Activated CD4-positive, alpha-beta T cell treated with anti-CD3 and anti-CD28 coated beads, Interleukin-2, amount 10 ng/mL, durations not matched to agents 7 days and 5 days (primary cell): ENCODE results near the gene GAGE12G. TPM values are rescaled to one million over a fixed set of nuclear protein-coding genes. Genes with fewer than 3 reads are reported as not detected.
"Not testable (repeated sequence)": the region's sequence is repeated elsewhere in the genome, so short reads cannot be mapped to it uniquely, and the experiment has no call there.

ENCODE experiments used
- CTCF ChIA-PET: fragments of 350-600 bp; sonication (Branson Sonifier 250); formaldehyde crosslinking; loops from one replicate; lab custom pipeline; 2021; ENCODE audit warnings: antibody characterized with exemption; lab: Charles Lee
- POLR2A ChIA-PET: fragments of 350-600 bp; sonication (Branson Sonifier 250); formaldehyde crosslinking; loops from one replicate; lab custom pipeline; 2021; ENCODE audit warnings: antibody characterized with exemption; lab: Charles Lee
- DNase-seq: peaks from one replicate; pipeline ENCODE4 v3.0.0-alpha.2; 2020
- H3K27ac Mint-ChIP-seq: one replicate; pipeline ENCODE4 v1.8.0; 2021; ENCODE audit warnings: mild to moderate bottlenecking, moderate library complexity, mixed read lengths
- H3K27me3 Mint-ChIP-seq: one replicate; pipeline ENCODE4 v1.8.0; 2021; ENCODE audit warnings: mixed read lengths
- H3K36me3 Mint-ChIP-seq: one replicate; pipeline ENCODE4 v1.8.0; 2021; ENCODE audit warnings: low read depth, mixed read lengths
- H3K4me1 Mint-ChIP-seq: one replicate; pipeline ENCODE4 v1.8.0; 2021; ENCODE audit warnings: mixed read lengths
- H3K4me3 Mint-ChIP-seq: one replicate; pipeline ENCODE4 v1.8.0; 2021; ENCODE audit warnings: mild to moderate bottlenecking, moderate library complexity, mixed read lengths
- H3K9me3 Mint-ChIP-seq: one replicate; pipeline ENCODE4 v1.8.0; 2021; ENCODE audit warnings: mixed read lengths
- total RNA-seq, 2 experiments: library from RNA; stranded (reverse); gene quantifications; one replicate each; pipeline ENCODE4 v1.2.3, GENCODE V29; 2021

Gene GAGE12G
- total RNA-seq, result not detected

GRCh38 chrX:49570100-49570499 is at the start of gene GAGE12G:
TSS of gene GAGE12G (plus strand) at chrX:49570400. CDS start at chrX:49571555, 1,155 bp downstream.
- DNase-seq, H3K27me3 Mint-ChIP-seq, H3K9me3 Mint-ChIP-seq, H3K27ac Mint-ChIP-seq, H3K36me3 Mint-ChIP-seq, CTCF ChIA-PET, H3K4me1 Mint-ChIP-seq, POLR2A ChIA-PET, H3K4me3 Mint-ChIP-seq: not testable (repeated sequence)

GRCh38 chrX:49531877-49532276 is 38.3 kb upstream of the GAGE12G start, which contains the start of gene GAGE12C:
TSS of gene GAGE12C (plus strand) at chrX:49532177. CDS start at chrX:49533332, 1,155 bp downstream.
- H3K9me3 Mint-ChIP-seq, result not testable (repeated sequence)

GRCh38 chrX:49541433-49541832 is 28.8 kb upstream of the GAGE12G start, which contains the start of gene GAGE12D:
TSS of gene GAGE12D (plus strand) at chrX:49541733. CDS start at chrX:49542888, 1,155 bp downstream.
- H3K27me3 Mint-ChIP-seq, H3K27ac Mint-ChIP-seq, DNase-seq, H3K4me3 Mint-ChIP-seq, H3K9me3 Mint-ChIP-seq, CTCF ChIA-PET, H3K36me3 Mint-ChIP-seq, H3K4me1 Mint-ChIP-seq, POLR2A ChIA-PET: not testable (repeated sequence)

More at GRCh38 chrX:49531877-49532276, 38.3 kb upstream of the GAGE12G start, which contains the start of gene GAGE12C:
- H3K4me3 Mint-ChIP-seq, DNase-seq, H3K4me1 Mint-ChIP-seq, H3K27me3 Mint-ChIP-seq, POLR2A ChIA-PET, H3K36me3 Mint-ChIP-seq, H3K27ac Mint-ChIP-seq, CTCF ChIA-PET: not testable (repeated sequence)

- H3K27me3 Mint-ChIP-seq, POLR2A ChIA-PET, CTCF ChIA-PET, H3K9me3 Mint-ChIP-seq, H3K4me1 Mint-ChIP-seq, H3K36me3 Mint-ChIP-seq, H3K4me3 Mint-ChIP-seq, DNase-seq, H3K27ac Mint-ChIP-seq: not testable (repeated sequence)
Measured at GRCh38 chrX:49550989-49551388, 19.2 kb upstream of the GAGE12G start, which contains the start of gene GAGE12E. TSS of gene GAGE12E (plus strand) at chrX:49551289. CDS start at chrX:49552444, 1,155 bp downstream.

- H3K4me1 Mint-ChIP-seq, H3K4me3 Mint-ChIP-seq, POLR2A ChIA-PET, H3K27ac Mint-ChIP-seq, H3K9me3 Mint-ChIP-seq, DNase-seq, CTCF ChIA-PET, H3K36me3 Mint-ChIP-seq, H3K27me3 Mint-ChIP-seq: not testable (repeated sequence)
Measured at GRCh38 chrX:49560542-49560941, 9.7 kb upstream of the GAGE12G start, which contains the start of gene GAGE12F. TSS of gene GAGE12F (plus strand) at chrX:49560842. CDS start at chrX:49561997, 1,155 bp downstream.

GRCh38 chrX:49568728-49569127 is 1.5 kb upstream of the GAGE12G start:
- H3K27me3 Mint-ChIP-seq, POLR2A ChIA-PET, CTCF ChIA-PET, H3K4me1 Mint-ChIP-seq, DNase-seq, H3K27ac Mint-ChIP-seq, H3K4me3 Mint-ChIP-seq, H3K36me3 Mint-ChIP-seq, H3K9me3 Mint-ChIP-seq: not testable (repeated sequence)

- H3K27me3 Mint-ChIP-seq, POLR2A ChIA-PET, H3K27ac Mint-ChIP-seq, H3K9me3 Mint-ChIP-seq, H3K4me1 Mint-ChIP-seq, H3K4me3 Mint-ChIP-seq, CTCF ChIA-PET, DNase-seq, H3K36me3 Mint-ChIP-seq: not testable (repeated sequence)
Measured at GRCh38 chrX:49569152-49569551, 1.0 kb upstream of the GAGE12G start.

GRCh38 chrX:49579649-49580048 is 9.4 kb downstream of the GAGE12G start, which contains the start of gene GAGE12H:
TSS of gene GAGE12H (plus strand) at chrX:49579949. CDS start at chrX:49581104, 1,155 bp downstream.
- H3K9me3 Mint-ChIP-seq, POLR2A ChIA-PET, DNase-seq, H3K27ac Mint-ChIP-seq, H3K27me3 Mint-ChIP-seq, H3K4me1 Mint-ChIP-seq, H3K36me3 Mint-ChIP-seq, H3K4me3 Mint-ChIP-seq, CTCF ChIA-PET: not testable (repeated sequence)

GRCh38 chrX:49589196-49589595 is 19.0 kb downstream of the GAGE12G start, which contains the start of gene GAGE2A:
TSS of gene GAGE2A (plus strand) at chrX:49589496. CDS start at chrX:49590651, 1,155 bp downstream.
- H3K27ac Mint-ChIP-seq, H3K36me3 Mint-ChIP-seq, DNase-seq, H3K4me3 Mint-ChIP-seq, POLR2A ChIA-PET, CTCF ChIA-PET, H3K27me3 Mint-ChIP-seq, H3K4me1 Mint-ChIP-seq, H3K9me3 Mint-ChIP-seq: not testable (repeated sequence)

GRCh38 chrX:49589769-49590478 is 19.7 kb downstream of the GAGE12G start:
- H3K4me1 Mint-ChIP-seq, POLR2A ChIA-PET, H3K9me3 Mint-ChIP-seq, DNase-seq, H3K4me3 Mint-ChIP-seq, H3K27ac Mint-ChIP-seq, H3K36me3 Mint-ChIP-seq, CTCF ChIA-PET, H3K27me3 Mint-ChIP-seq: not testable (repeated sequence)

- DNase-seq, H3K27ac Mint-ChIP-seq, H3K27me3 Mint-ChIP-seq, CTCF ChIA-PET, POLR2A ChIA-PET, H3K36me3 Mint-ChIP-seq, H3K9me3 Mint-ChIP-seq, H3K4me1 Mint-ChIP-seq, H3K4me3 Mint-ChIP-seq: not testable (repeated sequence)
Measured at GRCh38 chrX:49590488-49590887, 20.3 kb downstream of the GAGE12G start.

- POLR2A ChIA-PET, CTCF ChIA-PET, H3K27ac Mint-ChIP-seq, H3K9me3 Mint-ChIP-seq, H3K36me3 Mint-ChIP-seq, H3K27me3 Mint-ChIP-seq, H3K4me3 Mint-ChIP-seq, DNase-seq, H3K4me1 Mint-ChIP-seq: not testable (repeated sequence)
Measured at GRCh38 chrX:49598720-49599119, 28.5 kb downstream of the GAGE12G start, which contains the start of gene GAGE1. TSS of gene GAGE1 (plus strand) at chrX:49599020. CDS start at chrX:49600175, 1,155 bp downstream.

GRCh38 chrX:49610718-49611310 is 40.6 kb downstream of the GAGE12G start:
- DNase-seq, result no peak
- Mint-ChIP-seq H3K4me3 (no peak overlapping the region), H3K36me3 (no peaks in the 10 kb centered on the region), H3K27ac (no peak overlapping the region), H3K27me3 (no peaks in the 10 kb centered on the region), H3K4me1 (no peaks in the 10 kb centered on the region), H3K9me3 (no peaks in the 10 kb centered on the region)
- CTCF ChIA-PET, result no interaction called here
- POLR2A ChIA-PET, result no interaction called here
